SK-N-DZ (cell line): Measurements from ENCODE around the gene TBC1D1.

ENCODE experiments used
- DNase-seq: peaks from one replicate; pipeline ENCODE4 v3.0.0-alpha.2; 2015; ENCODE audit warnings: low spot score

The TBC1D1 gene

GRCh38 chr4:38145741-38146140, 254.9 kb downstream of the TBC1D1 start:
- DNase-seq = no peak

GRCh38 chr4:38146383-38146782, 255.5 kb downstream of the TBC1D1 start:
- no peak for DNase-seq

- DNase-seq = no peak
These were observed 258.6 kb downstream of the TBC1D1 start for GRCh38 chr4:38149472-38149996.

GRCh38 chr4:38149997-38150671, 259.2 kb downstream of the TBC1D1 start:
- DNase-seq = no peak

GRCh38 chr4:38150766-38151165, 259.9 kb downstream of the TBC1D1 start:
- no peak for DNase-seq

- no peak for DNase-seq
These were observed 261.0 kb downstream of the TBC1D1 start for GRCh38 chr4:38151873-38152272.

- DNase-seq = no peak
These were observed 261.4 kb downstream of the TBC1D1 start for GRCh38 chr4:38152305-38152704.

- DNase-seq = no peak
These were observed 262.0 kb downstream of the TBC1D1 start for GRCh38 chr4:38152721-38153386.

GRCh38 chr4:38153387-38153760, 262.5 kb downstream of the TBC1D1 start:
- no peak for DNase-seq

DNA sequence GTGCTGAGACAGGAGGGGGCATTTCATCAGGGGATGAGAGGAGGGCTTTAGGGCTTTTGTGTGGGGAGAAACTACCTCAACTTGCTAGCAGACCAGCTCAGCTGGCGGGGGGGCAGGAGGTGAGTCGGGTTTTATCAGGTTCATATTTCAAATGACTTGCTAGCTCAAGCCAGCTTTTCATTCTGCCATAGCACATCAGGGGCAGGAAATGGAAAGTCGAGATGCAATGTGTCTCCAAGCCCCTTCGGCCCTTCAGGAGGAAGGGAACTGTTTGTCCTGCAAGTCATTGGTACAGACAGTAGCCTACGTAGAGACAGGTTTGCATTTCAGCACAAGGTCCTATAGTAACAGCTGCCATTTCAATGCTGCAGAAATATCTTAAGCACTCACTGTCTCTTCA, 263.4 kb downstream of the TBC1D1 start:
- DNase-seq = no peak

DNA sequence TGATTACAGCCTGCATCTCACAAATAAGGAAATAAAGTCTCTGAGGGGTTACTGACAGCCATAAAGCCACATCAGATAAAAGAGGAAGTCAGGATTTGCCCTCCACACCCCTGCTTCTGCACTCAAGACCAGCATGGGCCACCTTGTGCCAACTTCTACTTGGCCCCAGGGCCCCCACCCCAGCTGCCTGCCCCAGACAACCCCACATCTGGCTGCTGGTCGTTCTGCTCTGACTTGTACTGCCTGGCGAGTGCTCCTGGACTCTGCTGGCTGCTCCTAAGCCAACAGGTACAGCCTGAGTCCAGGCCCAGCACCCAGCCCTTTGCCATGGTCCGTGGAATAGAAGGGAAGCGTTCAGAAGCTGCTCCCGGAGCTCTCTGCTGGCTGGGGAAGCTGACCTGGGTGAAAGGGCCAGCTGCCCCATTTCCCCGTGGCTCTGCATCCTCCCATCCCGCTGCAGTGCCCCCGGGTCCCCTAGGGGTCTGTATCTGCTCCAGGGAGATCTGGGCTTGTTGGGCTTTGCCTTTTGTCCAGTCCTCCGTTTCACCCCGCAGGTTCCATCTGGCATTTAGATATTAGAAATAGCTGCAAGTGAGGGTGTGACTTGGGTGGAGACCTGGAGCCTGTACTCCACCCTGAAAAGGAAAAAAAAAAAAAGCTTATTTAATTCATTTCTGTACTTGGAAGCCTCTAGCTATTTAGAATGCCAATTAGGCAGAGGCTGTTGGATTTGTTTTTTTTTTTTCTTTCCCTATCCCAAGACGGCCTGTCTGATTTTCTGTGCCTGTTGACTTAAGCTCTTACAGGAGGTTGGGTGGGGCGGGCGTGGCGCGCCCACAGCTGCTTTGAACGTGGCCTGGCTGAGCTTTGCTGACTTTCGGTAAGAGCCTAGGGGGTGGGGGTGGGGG, 264.1 kb downstream of the TBC1D1 start:
- no peak for DNase-seq

DNA sequence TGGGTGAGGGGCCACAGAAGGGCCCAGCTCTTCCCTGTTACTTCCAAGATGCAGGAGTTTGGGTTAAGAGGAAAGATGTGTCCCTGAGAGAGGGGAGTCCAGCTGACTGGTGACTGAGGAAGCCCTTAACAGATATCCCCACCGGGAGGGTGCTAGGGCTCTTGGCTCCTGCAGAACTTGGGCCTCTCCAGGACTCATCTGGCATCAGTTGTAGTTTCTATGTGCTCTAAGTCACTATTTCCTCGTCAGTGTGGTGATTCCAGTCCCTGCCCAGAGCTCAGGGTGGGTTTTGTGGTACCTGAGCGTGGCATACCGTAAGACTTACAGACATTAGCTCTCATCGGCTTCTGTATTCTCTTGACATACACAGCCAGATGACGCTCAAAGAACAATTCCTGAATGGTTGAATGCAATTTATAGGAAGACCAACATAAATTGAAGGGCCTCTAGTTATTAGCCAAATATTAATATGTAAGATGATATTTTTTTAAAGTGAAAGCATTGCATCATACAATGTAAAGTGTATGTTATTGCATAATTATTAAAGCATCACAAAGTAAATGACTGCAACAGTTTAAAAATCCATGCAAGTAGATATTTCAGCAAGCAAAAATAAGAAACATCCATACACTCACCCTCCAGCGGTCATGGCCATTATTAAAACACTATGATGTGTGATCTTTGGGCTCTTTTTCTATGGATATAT, 264.9 kb downstream of the TBC1D1 start:
- no peak for DNase-seq

DNA sequence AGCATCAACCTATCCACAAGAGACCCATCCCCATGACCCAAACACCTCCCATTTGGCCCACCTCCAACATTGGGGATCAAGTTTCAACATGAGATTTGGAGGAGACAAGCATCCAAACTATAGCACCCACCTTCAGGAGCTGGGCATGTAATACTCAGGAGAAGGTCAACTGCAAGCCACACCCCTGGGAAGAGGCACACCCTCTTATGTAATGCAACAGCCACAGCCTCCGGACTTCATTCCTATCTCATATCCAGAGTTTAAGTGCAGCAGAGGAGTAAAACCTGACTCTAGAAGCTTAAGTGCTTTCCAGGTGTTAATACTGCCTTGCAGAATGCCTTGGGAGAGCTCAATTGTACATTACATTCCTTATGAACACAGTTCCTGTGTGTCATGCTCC, 266.7 kb downstream of the TBC1D1 start:
- DNase-seq = no peak

DNA sequence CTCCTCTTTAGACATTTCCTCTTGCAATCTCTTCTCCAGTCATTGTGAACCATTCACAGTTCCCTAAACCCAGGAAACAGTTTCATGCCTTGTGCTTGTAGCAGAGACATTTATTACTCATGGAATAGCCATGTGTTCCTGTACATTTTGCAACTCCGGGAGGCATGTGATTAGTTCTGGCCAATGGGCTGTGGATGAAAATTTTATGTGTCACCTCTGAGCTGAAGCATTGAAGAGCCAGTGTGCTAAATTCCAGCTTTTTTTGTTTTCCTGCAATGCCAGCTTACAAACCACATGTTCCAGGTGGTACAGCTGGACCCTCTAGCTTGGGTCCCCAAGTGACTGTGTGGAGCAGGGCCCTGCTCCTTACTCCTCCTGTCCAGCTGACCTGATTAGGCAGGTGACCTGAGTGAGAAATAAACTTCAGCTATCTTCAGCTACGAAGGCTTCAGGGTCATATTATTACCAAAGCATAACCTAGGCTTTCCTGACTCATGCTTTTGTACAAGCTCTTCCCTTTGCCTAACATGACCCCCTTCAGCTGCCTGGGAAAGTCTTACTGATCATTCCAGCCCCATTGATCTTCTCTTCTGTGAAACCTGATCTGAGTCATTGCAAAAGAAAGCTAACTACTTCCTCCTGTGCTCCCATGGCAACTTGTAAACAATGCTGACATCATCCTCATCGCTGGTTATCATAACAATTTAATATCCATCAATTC, 269.8 kb downstream of the TBC1D1 start:
- DNase-seq = no peak

DNA sequence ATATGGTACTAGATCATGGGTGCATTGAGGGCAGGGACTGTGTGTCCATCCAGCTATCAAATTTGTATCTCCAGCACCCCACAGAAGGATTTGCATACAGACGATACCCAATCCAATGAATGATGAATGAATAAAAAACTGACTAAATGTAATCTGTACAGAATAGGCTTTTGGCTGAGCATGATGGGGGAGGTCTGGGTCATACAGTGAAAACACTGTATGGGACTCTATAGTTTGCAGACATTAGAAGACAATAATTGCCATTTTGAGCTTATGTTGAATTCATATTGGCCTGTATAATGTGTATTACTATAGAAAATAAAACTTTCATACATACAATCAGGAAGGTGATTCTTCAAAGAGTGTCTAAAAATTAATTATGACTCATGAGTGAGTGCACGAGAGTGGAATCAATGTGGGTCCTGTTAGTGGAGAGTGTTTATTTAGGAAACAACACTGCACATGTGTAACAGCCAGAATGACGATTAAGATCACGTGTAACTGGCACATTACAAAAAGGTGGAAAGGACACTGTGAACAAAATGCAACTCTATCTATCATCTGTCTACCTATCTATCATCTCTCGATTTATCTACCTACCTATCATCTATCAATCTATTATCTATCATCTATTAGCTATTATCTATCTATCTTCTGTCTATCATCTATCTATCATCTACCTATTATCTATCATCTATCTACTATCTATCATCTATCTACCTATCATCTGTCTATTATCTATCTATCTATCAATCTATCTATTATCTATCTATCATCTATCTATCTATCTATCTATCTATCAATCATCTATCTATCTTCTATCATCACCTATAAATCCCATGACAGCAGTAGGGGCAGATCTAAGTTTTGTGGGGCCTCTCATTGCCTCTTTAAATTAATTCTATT, 270.6 kb downstream of the TBC1D1 start:
- no peak for DNase-seq

DNA sequence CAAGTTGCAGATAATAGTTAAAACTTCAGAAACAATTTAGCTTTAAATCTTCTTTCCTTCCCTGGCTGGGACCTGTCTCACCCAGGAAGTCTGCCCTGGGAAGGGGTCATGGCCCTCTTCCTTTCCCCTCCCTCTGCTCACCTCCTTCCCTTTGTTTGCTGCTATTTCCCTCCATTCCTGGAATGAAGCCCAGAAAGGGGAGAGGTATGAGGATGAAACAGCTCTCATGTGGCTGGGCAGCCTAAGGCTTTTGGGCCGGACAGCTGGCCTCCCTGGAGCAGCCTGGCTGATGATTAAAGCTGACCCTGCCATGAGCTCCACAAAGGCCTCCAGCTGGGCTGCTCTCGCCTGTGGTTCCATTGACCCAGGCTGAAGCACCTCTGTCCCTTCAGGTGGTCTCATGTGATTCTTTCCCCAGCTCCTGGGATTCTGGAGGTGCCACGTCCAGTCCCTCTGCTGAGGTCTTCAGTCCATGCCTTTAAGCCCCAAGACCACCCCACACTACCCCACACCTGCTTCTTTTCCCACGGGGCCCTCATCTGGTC, 271.4 kb downstream of the TBC1D1 start:
- no peak for DNase-seq

DNA sequence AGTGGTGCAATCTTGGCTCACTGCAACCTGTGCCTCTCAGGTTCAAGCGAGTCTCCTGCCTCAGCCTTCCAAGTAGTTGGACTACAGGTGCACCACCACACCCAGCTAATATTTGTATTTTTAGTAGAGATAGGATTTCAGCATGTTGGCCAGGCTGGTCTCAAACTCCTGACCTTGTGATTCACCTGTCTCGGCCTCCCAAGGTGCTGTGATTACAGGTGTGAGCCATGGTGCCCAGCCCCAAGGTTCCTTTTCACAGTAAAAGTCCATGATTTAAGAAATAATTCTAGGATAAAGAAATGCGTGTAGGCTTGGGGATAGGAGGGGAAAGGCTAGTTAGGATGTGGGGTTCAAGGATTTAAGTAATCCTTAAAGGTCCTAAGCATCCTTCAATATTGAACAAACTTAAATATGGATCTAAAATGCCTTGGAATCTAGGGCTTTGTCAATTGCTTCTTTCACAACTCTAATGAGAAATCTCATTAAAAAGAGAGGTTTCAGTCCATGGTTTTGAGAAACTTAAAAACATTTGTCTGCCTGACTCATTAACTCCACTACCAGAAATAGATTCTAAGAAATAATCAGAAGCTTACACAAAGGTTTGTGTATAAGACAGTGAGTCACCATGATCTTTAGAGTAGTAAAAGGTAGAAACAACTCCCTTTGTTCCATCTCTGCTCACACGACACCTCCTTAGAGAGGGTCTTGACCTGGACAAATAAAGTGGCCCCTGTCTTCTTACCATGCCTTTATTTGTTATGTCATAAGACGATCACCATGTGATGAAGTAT, 272.5 kb downstream of the TBC1D1 start:
- no peak for DNase-seq

DNA sequence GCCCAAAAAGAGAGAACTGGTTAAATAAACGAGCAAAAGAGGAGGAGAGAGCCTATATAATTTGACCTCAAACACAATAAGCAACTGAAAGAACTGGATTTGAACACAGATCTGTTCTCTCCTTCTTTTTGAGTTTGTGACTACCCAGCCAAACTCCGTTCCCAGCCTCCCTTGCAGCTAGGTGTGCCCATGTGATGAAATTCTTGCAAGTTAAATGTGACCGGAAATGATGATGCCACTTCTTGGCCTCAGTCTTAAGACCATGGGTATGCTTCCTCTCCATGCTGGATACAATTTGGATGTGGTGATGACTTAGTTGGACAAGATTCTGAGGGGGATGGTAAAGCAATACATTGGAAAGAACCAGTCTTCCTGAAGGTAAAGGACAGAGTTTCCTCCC, 273.5 kb downstream of the TBC1D1 start:
- no peak for DNase-seq

GRCh38 chr4:38166082-38166481, 275.2 kb downstream of the TBC1D1 start:
- no peak for DNase-seq
